ENCODE measurements around the gene CDK14.

- TF ChIP-seq CTCF (IDR thresholded peaks at IDR 0.05): no peak
- no peak for TF ChIP-seq POLR2A (IDR thresholded peaks at IDR 0.05)
Observed at GRCh38 chr7:91019686-91020385, 423.7 kb downstream of the CDK14 start.
